A549 (cell line): ENCODE data around the gene EVI2A. TPM values are rescaled to one million over a fixed set of nuclear protein-coding genes. Genes with fewer than 3 reads are reported as not detected.

Experiments
- ATAC-seq, 2 experiments: fragments of 200-7000 bp in 1 of 2; fragments of >200 bp in 1 of 2; cut with Nextera tagmentation in 1 of 2; cut with Tn5 transposase in 1 of 2; 3 replicates each; pipeline versions ENCODE4 v1.8.0 to v1.9.1; 2018 to 2020; ENCODE audit warnings: mild to moderate bottlenecking in 1 of 2, moderate library complexity in 1 of 2
- CTCF ChIA-PET: fragments of 300-600 bp; sonication (Branson Sonifier 250); formaldehyde crosslinking; extraction: SDS; loops from one replicate; lab custom pipeline; 2021; ENCODE audit warnings: antibody characterized with exemption, inconsistent platforms; lab: Yijun Ruan, JAX
- POLR2A ChIA-PET: fragments of 350-600 bp; formaldehyde crosslinking; extraction: SDS; loops from one replicate; lab custom pipeline; 2021; ENCODE audit warnings: antibody characterized with exemption, inconsistent platforms; lab: Yijun Ruan, JAX
- DNase-seq, 2 experiments: peaks; one replicate each; pipeline versions ENCODE4 v3.0.0 to v3.0.0-alpha.2; 2011 to 2016; ENCODE audit warnings: low read depth in 1 of 2, low spot score in 1 of 2
- FAIRE-seq: peaks from 2 replicates; lab custom pipeline; 2011; peaks lifted over from hg19 to GRCh38; lab: Jason Lieb, UNC
- H3K27ac ChIP-seq, 2 experiments: fragments of >200 bp; sonication (Bioruptor Twin); formaldehyde crosslinking; 3 replicates each; pipeline ENCODE4 v1.5.1; 2016 to 2017
- H3K4me1 ChIP-seq: fragments of >200 bp; sonication (Bioruptor Twin); formaldehyde crosslinking; 3 replicates; pipeline ENCODE4 v1.6.1; 2016
- H3K4me2 ChIP-seq: fragments of >200 bp; sonication (Bioruptor Twin); formaldehyde crosslinking; 3 replicates; pipeline ENCODE4 v1.6.1; 2016
- H3K4me3 ChIP-seq: fragments of >200 bp; sonication (Bioruptor Twin); formaldehyde crosslinking; 3 replicates; pipeline ENCODE4 v1.5.1; 2016
- H3K9me3 ChIP-seq: fragments of >200 bp; sonication (Bioruptor Twin); formaldehyde crosslinking; 3 replicates; pipeline ENCODE4 v1.6.1; 2016
- ATOH8 ChIP-seq: fragments of 250-450 bp; sonication (Bioruptor Pico); IDR thresholded peaks from 2 replicates; pipeline ENCODE4 v1.5.0; 2020; ENCODE audit warnings: low read depth, mild to moderate bottlenecking, moderate library complexity
- BCL3 ChIP-seq: fragments of >200 bp; sonication (Bioruptor Twin); formaldehyde crosslinking; IDR thresholded peaks from 3 replicates; pipeline ENCODE4 v1.6.1; 2016
- BHLHE40 ChIP-seq: IDR thresholded peaks from 2 replicates; pipeline ENCODE4 v1.6.1; 2012; ENCODE audit warnings: low read depth, low read length, inconsistent platforms
- CTCF ChIP-seq: fragments of >200 bp; sonication (Bioruptor Twin); formaldehyde crosslinking; IDR thresholded peaks from 3 replicates; pipeline ENCODE4 v1.5.1; 2016
- ELK1 ChIP-seq: fragments of 150-350 bp; IDR thresholded peaks from 2 replicates; pipeline ENCODE4 v1.6.1; 2014; ENCODE audit warnings: low read depth, mild to moderate bottlenecking, low read length
- FOSL2 ChIP-seq, 2 experiments: fragments of 450-650 bp in 1 of 2; fragments of >200 bp in 1 of 2; sonication (Bioruptor Twin) in 1 of 2; formaldehyde crosslinking; IDR thresholded peaks; 2 replicates each; pipeline versions ENCODE4 v1.5.0 to v1.6.1; 2016 to 2020; ENCODE audit warnings: mild to moderate bottlenecking in 1 of 2, moderate library complexity in 1 of 2
- MAZ ChIP-seq: fragments of 150-350 bp; IDR thresholded peaks from 2 replicates; pipeline ENCODE4 v1.6.1; 2014; ENCODE audit warnings: antibody characterized with exemption, low read depth, low read length, borderline replicate concordance
- MYC ChIP-seq: IDR thresholded peaks from 2 replicates; pipeline ENCODE4 v1.6.1; 2012; ENCODE audit warnings: mild to moderate bottlenecking, inconsistent platforms, low read length, improper control_type of control experiment, borderline replicate concordance
- NFE2L2 ChIP-seq: fragments of 150-350 bp; conservative IDR thresholded peaks from 2 replicates; pipeline ENCODE4 v1.6.1; 2014; ENCODE audit warnings: low read length
- POLR2A ChIP-seq: IDR thresholded peaks from 2 replicates; pipeline ENCODE4 v1.6.1; 2012; ENCODE audit warnings: mild to moderate bottlenecking, low read length
- RNF2 ChIP-seq: fragments of 200-600 bp; sonication (generic); IDR thresholded peaks from 2 replicates; pipeline ENCODE4 v1.6.1; 2016; ENCODE audit warnings: low read depth, mild to moderate bottlenecking, antibody characterized with exemption, moderate library complexity, borderline replicate concordance
- SMC3 ChIP-seq: fragments of >200 bp; sonication (Bioruptor Twin); formaldehyde crosslinking; IDR thresholded peaks from 3 replicates; pipeline ENCODE4 v1.6.1; 2018; ENCODE audit warnings: inconsistent platforms
- USF2 ChIP-seq: fragments of 450-650 bp; IDR thresholded peaks from 2 replicates; pipeline ENCODE4 v1.6.1; 2014; ENCODE audit warnings: antibody characterized with exemption
- ZC3H11A ChIP-seq: fragments of 450-650 bp; IDR thresholded peaks from 2 replicates; pipeline ENCODE4 v1.6.1; 2014; ENCODE audit warnings: antibody characterized with exemption, mild to moderate bottlenecking
- WGBS: methylation state at CpG from one replicate; pipeline ENCODE4 v1.1.6; 2017; ENCODE audit errors: missing lambda C conversion rate; 5-methylcytosine and 5-hydroxymethylcytosine counted together
- polyA plus RNA-seq, 4 experiments: library from polyadenylated mRNA; depleted of rRNA in 3 of 4; stranded (reverse); fragments of >200 nt; fragmentation: RNase III in 1 of 4; extraction: RNeasy Plus Mini Kit Qiagen cat#74134 plus additional on column Dnase treatment in 1 of 4; gene quantifications; 2 replicates in 3 of 4; 3 replicates in 1 of 4; pipeline ENCODE4 v1.2.3, GENCODE V29; 2011 to 2017

EVI2A gene
- polyA plus RNA-seq, 2 of the 4 experiments (the other 2 are of a cell fraction): not detected

GRCh38 chr17:31283841-31284240, 37.6 kb downstream of the EVI2A start:
- TF ChIP-seq BHLHE40: no peak
- TF ChIP-seq RNF2: no peak
- no peak for TF ChIP-seq ATOH8 (CRISPR knock-in tag)
- TF ChIP-seq ELK1: no peak
- no peak for ATAC-seq

GRCh38 chr17:31281061-31281460, 40.4 kb downstream of the EVI2A start:
- FAIRE-seq (no peak), DNase-seq (no peak)
- WGBS: 86% methylated on average over 2 of the region's 2 CpGs
- H3K4me2 ChIP-seq: no peak overlapping the region
- no peaks in the 10 kb centered on the region for H3K4me1 ChIP-seq
- no peaks in the 10 kb centered on the region for H3K9me3 ChIP-seq
- POLR2A ChIA-PET: no interaction called here
- H3K4me3 ChIP-seq: no peak overlapping the region
- TF ChIP-seq POLR2A: no peak
- TF ChIP-seq MYC: no peak
- TF ChIP-seq CTCF: no peak
- no peak for TF ChIP-seq USF2
- TF ChIP-seq ATOH8 (CRISPR knock-in tag): no peak
- TF ChIP-seq NFE2L2: no peak
- TF ChIP-seq SMC3: no peak
- no peak for TF ChIP-seq FOSL2 (IDR thresholded peaks at IDR 0.05)
- no peak for TF ChIP-seq FOSL2 (CRISPR knock-in tag; IDR thresholded peaks at IDR 0.05)
- TF ChIP-seq ELK1: no peak
- TF ChIP-seq ZC3H11A: no peak
- TF ChIP-seq BCL3: no peak
- no peak for TF ChIP-seq MAZ
- TF ChIP-seq, all 56 proteins: peak for 0
- CTCF ChIA-PET: no interaction called here
- H3K27ac ChIP-seq: no peak overlapping the region
- no peak for ATAC-seq

More at GRCh38 chr17:31283841-31284240, 37.6 kb downstream of the EVI2A start:
- Histone ChIP-seq H3K4me3 (no peak overlapping the region), H3K4me1 (no peaks in the 10 kb centered on the region), H3K4me2 (no peak overlapping the region), H3K9me3 (no peaks in the 10 kb centered on the region), H3K27ac (no peak overlapping the region)
- peak; percentile 7 for FAIRE-seq
- ChIA-PET CTCF (interaction anchor here (0.8 to 1.5 kb wide), 2 partner anchors 13 to 90 kb away, joined by 3 read pairs; no protein-coding TSS in a partner anchor), POLR2A (no interaction called here)
- DNase-seq: no peak
